ENCODE results near the gene MSH3. TPM values are rescaled to one million over a fixed set of nuclear protein-coding genes. Genes with fewer than 3 reads are reported as not detected.

Gene MSH3
- polyA plus RNA-seq, 1 of the 3 experiments (the other 2 are of a cell fraction) = 3.5 TPM

DNA sequence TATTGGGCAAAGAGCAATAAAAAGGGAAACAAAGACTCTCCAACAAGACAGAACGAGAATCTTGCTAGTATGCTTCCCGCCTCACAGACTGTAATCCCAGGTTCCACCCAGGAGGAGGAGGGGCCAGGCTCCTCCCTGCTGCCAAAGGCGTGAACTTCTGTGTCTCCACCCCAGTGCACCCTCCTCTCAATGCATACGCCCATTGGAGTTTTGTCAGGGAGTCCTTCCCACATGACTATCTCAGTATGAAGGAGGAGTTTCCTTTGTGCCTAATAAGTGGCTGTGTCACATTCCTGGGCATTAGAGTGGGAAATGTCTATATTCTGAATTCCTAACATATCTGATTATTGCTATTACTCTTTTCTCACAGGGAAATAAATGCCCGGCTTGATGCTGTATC, 106.7 kb downstream of the MSH3 start:
- no peaks in the 10 kb centered on the region for H3F3A ChIP-seq (replicated peaks; ENCODE audit: insufficient read depth)
- H3K4me3 ChIP-seq (ENCODE audit: low read depth in 2 of 2, low read length in 1 of 2) = no peak overlapping the region
- no peaks in the 10 kb centered on the region for H3K9me2 ChIP-seq
- ChIA-PET POLR2A (no interaction called here), CTCF (no interaction called here)
- H3K79me2 ChIP-seq (ENCODE audit: insufficient read depth) = no peaks in the 10 kb centered on the region
- H3K4me1 ChIP-seq (ENCODE audit: control insufficient read depth in 1 of 2, insufficient read depth in 2 of 2, low read depth in 1 of 2, low read length in 1 of 2) = no peaks in the 10 kb centered on the region
- no peak overlapping the region for H3K9ac ChIP-seq
- no peak overlapping the region for H3K27ac ChIP-seq (ENCODE audit: low read depth in 2 of 2, low read length in 1 of 2)
- H3K4me2 ChIP-seq = no peak overlapping the region
- no peak for DNase-seq
- H4K20me1 ChIP-seq (ENCODE audit: insufficient read depth) = no peaks in the 10 kb centered on the region
- no peak overlapping the region for H2AFZ ChIP-seq (ENCODE audit: low read depth)
- no peak for TF ChIP-seq FOXJ3 (CRISPR knock-in tag; IDR thresholded peaks at IDR 0.05)
- no peak for TF ChIP-seq NRF1 (IDR thresholded peaks at IDR 0.05; ENCODE audit: low read depth, low read length)
- no peak for TF ChIP-seq POLR2AphosphoS5 (IDR thresholded peaks at IDR 0.05; ENCODE audit: low read depth, low read length)
- TF ChIP-seq EP300 (IDR thresholded peaks at IDR 0.05; ENCODE audit: borderline replicate concordance in 1 of 2, low read depth in 1 of 2, low read length in 1 of 2) = no peak
- H3K36me3 ChIP-seq (replicated peaks in 1 of 2; ENCODE audit: control insufficient read depth in 1 of 2, insufficient read depth in 2 of 2, low read length in 1 of 2) = peaks cover 14 to 18% of the 10 kb centered on the region in 2 experiments
- H3K27me3 ChIP-seq (ENCODE audit: insufficient read depth) = no peaks in the 10 kb centered on the region
- H3K9me3 ChIP-seq = no peaks in the 10 kb centered on the region
- WGBS (ENCODE audit: low lambda C conversion rate) = 95% methylated on average over 5 of the region's 5 CpGs

DNA sequence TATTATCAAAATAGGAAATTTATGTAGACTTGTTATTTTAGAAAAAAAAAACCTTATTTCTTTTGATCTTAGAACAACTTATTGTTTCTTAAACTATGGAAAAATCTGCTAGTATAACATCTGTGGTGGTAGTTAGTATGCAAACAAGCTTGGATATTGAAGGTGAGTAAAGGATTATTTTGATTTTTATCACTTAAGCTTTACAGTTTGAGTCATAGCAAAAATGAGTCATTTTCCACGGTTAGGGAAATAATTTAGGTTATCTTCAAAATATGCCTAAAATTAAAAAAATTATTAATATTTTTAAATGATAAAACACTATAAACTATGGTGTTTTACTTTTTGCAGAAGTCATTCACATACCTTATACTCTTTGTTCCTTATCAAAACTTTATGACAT, 107.5 kb downstream of the MSH3 start:
- Histone ChIP-seq H3K4me2 (no peak overlapping the region), H4K20me1 (ENCODE audit: insufficient read depth) (no peaks in the 10 kb centered on the region), H3K4me1 (ENCODE audit: control insufficient read depth in 1 of 2, insufficient read depth in 2 of 2, low read depth in 1 of 2, low read length in 1 of 2) (no peaks in the 10 kb centered on the region), H3K9me2 (no peaks in the 10 kb centered on the region), H3K27me3 (ENCODE audit: insufficient read depth) (no peaks in the 10 kb centered on the region), H3K79me2 (ENCODE audit: insufficient read depth) (no peaks in the 10 kb centered on the region), H3K27ac (ENCODE audit: low read depth in 2 of 2, low read length in 1 of 2) (no peak overlapping the region), H3F3A (replicated peaks; ENCODE audit: insufficient read depth) (peaks cover 2% of the 10 kb centered on the region), H3K4me3 (ENCODE audit: low read depth in 2 of 2, low read length in 1 of 2) (no peak overlapping the region), H2AFZ (ENCODE audit: low read depth) (no peak overlapping the region), H3K9me3 (no peaks in the 10 kb centered on the region), H3K36me3 (replicated peaks in 1 of 2; ENCODE audit: control insufficient read depth in 1 of 2, insufficient read depth in 2 of 2, low read length in 1 of 2) (peaks cover 14 to 18% of the 10 kb centered on the region in 2 experiments), H3K9ac (no peak overlapping the region)
- CTCF ChIA-PET = interaction anchor here (1.0 kb wide), 1 partner anchor 16 kb away, joined by 4 read pairs; no protein-coding TSS in a partner anchor
- no peak for DNase-seq
- WGBS (ENCODE audit: low lambda C conversion rate) = 14% methylated on average over 1 of the region's 1 CpG
- POLR2A ChIA-PET = no interaction called here
- no peak for TF ChIP-seq EP300 (IDR thresholded peaks at IDR 0.05; ENCODE audit: borderline replicate concordance in 1 of 2, low read depth in 1 of 2, low read length in 1 of 2)
- TF ChIP-seq, protein P1, sequence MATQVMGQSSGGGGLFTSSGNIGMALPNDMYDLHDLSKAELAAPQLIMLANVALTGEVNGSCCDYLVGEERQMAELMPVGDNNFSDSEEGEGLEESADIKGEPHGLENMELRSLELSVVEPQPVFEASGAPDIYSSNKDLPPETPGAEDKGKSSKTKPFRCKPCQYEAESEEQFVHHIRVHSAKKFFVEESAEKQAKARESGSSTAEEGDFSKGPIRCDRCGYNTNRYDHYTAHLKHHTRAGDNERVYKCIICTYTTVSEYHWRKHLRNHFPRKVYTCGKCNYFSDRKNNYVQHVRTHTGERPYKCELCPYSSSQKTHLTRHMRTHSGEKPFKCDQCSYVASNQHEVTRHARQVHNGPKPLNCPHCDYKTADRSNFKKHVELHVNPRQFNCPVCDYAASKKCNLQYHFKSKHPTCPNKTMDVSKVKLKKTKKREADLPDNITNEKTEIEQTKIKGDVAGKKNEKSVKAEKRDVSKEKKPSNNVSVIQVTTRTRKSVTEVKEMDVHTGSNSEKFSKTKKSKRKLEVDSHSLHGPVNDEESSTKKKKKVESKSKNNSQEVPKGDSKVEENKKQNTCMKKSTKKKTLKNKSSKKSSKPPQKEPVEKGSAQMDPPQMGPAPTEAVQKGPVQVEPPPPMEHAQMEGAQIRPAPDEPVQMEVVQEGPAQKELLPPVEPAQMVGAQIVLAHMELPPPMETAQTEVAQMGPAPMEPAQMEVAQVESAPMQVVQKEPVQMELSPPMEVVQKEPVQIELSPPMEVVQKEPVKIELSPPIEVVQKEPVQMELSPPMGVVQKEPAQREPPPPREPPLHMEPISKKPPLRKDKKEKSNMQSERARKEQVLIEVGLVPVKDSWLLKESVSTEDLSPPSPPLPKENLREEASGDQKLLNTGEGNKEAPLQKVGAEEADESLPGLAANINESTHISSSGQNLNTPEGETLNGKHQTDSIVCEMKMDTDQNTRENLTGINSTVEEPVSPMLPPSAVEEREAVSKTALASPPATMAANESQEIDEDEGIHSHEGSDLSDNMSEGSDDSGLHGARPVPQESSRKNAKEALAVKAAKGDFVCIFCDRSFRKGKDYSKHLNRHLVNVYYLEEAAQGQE (IDR thresholded peaks at IDR 0.05; ENCODE audit: low read depth, low read length) = no peak
- TF ChIP-seq, protein P2, sequence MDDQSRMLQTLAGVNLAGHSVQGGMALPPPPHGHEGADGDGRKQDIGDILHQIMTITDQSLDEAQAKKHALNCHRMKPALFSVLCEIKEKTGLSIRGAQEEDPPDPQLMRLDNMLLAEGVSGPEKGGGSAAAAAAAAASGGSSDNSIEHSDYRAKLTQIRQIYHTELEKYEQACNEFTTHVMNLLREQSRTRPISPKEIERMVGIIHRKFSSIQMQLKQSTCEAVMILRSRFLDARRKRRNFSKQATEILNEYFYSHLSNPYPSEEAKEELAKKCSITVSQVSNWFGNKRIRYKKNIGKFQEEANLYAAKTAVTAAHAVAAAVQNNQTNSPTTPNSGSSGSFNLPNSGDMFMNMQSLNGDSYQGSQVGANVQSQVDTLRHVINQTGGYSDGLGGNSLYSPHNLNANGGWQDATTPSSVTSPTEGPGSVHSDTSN (IDR thresholded peaks at IDR 0.05) = no peak
- TF ChIP-seq, protein P3, sequence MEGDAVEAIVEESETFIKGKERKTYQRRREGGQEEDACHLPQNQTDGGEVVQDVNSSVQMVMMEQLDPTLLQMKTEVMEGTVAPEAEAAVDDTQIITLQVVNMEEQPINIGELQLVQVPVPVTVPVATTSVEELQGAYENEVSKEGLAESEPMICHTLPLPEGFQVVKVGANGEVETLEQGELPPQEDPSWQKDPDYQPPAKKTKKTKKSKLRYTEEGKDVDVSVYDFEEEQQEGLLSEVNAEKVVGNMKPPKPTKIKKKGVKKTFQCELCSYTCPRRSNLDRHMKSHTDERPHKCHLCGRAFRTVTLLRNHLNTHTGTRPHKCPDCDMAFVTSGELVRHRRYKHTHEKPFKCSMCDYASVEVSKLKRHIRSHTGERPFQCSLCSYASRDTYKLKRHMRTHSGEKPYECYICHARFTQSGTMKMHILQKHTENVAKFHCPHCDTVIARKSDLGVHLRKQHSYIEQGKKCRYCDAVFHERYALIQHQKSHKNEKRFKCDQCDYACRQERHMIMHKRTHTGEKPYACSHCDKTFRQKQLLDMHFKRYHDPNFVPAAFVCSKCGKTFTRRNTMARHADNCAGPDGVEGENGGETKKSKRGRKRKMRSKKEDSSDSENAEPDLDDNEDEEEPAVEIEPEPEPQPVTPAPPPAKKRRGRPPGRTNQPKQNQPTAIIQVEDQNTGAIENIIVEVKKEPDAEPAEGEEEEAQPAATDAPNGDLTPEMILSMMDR (IDR thresholded peaks at IDR 0.05) = no peak
- TF ChIP-seq, protein P4, sequence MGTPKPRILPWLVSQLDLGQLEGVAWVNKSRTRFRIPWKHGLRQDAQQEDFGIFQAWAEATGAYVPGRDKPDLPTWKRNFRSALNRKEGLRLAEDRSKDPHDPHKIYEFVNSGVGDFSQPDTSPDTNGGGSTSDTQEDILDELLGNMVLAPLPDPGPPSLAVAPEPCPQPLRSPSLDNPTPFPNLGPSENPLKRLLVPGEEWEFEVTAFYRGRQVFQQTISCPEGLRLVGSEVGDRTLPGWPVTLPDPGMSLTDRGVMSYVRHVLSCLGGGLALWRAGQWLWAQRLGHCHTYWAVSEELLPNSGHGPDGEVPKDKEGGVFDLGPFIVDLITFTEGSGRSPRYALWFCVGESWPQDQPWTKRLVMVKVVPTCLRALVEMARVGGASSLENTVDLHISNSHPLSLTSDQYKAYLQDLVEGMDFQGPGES (IDR thresholded peaks at IDR 0.05; ENCODE audit: low read depth, low read length) = no peak
- TF ChIP-seq, protein P5, sequence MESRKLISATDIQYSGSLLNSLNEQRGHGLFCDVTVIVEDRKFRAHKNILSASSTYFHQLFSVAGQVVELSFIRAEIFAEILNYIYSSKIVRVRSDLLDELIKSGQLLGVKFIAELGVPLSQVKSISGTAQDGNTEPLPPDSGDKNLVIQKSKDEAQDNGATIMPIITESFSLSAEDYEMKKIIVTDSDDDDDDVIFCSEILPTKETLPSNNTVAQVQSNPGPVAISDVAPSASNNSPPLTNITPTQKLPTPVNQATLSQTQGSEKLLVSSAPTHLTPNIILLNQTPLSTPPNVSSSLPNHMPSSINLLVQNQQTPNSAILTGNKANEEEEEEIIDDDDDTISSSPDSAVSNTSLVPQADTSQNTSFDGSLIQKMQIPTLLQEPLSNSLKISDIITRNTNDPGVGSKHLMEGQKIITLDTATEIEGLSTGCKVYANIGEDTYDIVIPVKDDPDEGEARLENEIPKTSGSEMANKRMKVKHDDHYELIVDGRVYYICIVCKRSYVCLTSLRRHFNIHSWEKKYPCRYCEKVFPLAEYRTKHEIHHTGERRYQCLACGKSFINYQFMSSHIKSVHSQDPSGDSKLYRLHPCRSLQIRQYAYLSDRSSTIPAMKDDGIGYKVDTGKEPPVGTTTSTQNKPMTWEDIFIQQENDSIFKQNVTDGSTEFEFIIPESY (IDR thresholded peaks at IDR 0.05; ENCODE audit: borderline replicate concordance, low read depth) = no peak
- TF ChIP-seq NRF1 (IDR thresholded peaks at IDR 0.05; ENCODE audit: low read depth, low read length) = no peak
- TF ChIP-seq JUND (IDR thresholded peaks at IDR 0.05) = no peak
- TF ChIP-seq, protein P6, sequence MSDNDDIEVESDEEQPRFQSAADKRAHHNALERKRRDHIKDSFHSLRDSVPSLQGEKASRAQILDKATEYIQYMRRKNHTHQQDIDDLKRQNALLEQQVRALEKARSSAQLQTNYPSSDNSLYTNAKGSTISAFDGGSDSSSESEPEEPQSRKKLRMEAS (IDR thresholded peaks at IDR 0.05; ENCODE audit: low read depth) = no peak
- TF ChIP-seq RFX5 (IDR thresholded peaks at IDR 0.05; ENCODE audit: low read length) = no peak
- TF ChIP-seq YY1 (IDR thresholded peaks at IDR 0.05; ENCODE audit: low read depth) = no peak
- TF ChIP-seq, protein P7, sequence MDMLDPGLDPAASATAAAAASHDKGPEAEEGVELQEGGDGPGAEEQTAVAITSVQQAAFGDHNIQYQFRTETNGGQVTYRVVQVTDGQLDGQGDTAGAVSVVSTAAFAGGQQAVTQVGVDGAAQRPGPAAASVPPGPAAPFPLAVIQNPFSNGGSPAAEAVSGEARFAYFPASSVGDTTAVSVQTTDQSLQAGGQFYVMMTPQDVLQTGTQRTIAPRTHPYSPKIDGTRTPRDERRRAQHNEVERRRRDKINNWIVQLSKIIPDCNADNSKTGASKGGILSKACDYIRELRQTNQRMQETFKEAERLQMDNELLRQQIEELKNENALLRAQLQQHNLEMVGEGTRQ (IDR thresholded peaks at IDR 0.05; ENCODE audit: borderline replicate concordance, low read depth, low read length) = no peak
- TF ChIP-seq MXI1 (IDR thresholded peaks at IDR 0.05; ENCODE audit: low read depth, low read length) = no peak
- no peak for TF ChIP-seq SIN3A (IDR thresholded peaks at IDR 0.05; ENCODE audit: borderline replicate concordance, low read depth, low read length)
